Activated T-cell treated with anti-CD3 and anti-CD28 coated beads, Interleukin-2, amount 50 U/mL, for 72 hours (primary cell): ENCODE data around the gene EIF5. TPM values are rescaled to one million over a fixed set of nuclear protein-coding genes. Genes with fewer than 3 reads are reported as not detected.
A peak's percentile ranks its signal among the peaks of the same experiment; 100 is the strongest.
"Not testable (repeated sequence)": the region's sequence is repeated elsewhere in the genome, so short reads cannot be mapped to it uniquely, and the experiment has no call there.

ENCODE experiments used
- ATAC-seq, 2 donors: fragments of 150-1000 bp; cut with Tn5 transposase; replicated peaks in 1 of 2; 2 replicates each; pipeline ENCODE4 v1.10.0; 2021; ENCODE audit warnings: moderate library complexity in 2 of 2, mild to moderate bottlenecking in 1 of 2
- DNase-seq, 2 donors: peaks; one replicate each; pipeline ENCODE4 v3.0.0; 2021 to 2022; ENCODE audit warnings: mixed read lengths in 1 of 2
- H3K27ac Mint-ChIP-seq: one replicate; pipeline ENCODE4 v1.8.0; 2022; ENCODE audit warnings: mild to moderate bottlenecking, moderate library complexity, mixed read lengths
- H3K27me3 Mint-ChIP-seq: one replicate; pipeline ENCODE4 v1.8.0; 2022; ENCODE audit warnings: low read depth, mixed read lengths
- H3K36me3 Mint-ChIP-seq, 2 donors: one replicate each; pipeline ENCODE4 v1.8.0; 2022; ENCODE audit warnings: mixed read lengths in 2 of 2, mild to moderate bottlenecking in 1 of 2; ENCODE audit not compliant: insufficient read depth in 2 of 2
- H3K4me1 Mint-ChIP-seq: one replicate; pipeline ENCODE4 v1.8.0; 2022; ENCODE audit warnings: low read depth, mixed read lengths
- H3K4me3 Mint-ChIP-seq, 2 donors: one replicate each; pipeline ENCODE4 v1.8.0; 2022; ENCODE audit warnings: mild to moderate bottlenecking in 2 of 2, mixed read lengths in 2 of 2, moderate library complexity in 2 of 2
- H3K9me3 Mint-ChIP-seq, 2 donors: one replicate each; pipeline ENCODE4 v1.8.0; 2022; ENCODE audit warnings: mixed read lengths in 2 of 2
- total RNA-seq, 2 donors: library from RNA; stranded (reverse); gene quantifications; one replicate each; pipeline ENCODE4 v1.2.3, GENCODE V29; 2022

The EIF5 gene
- total RNA-seq, 2 donors from 2014 or later: 295 to 377 TPM

DNA sequence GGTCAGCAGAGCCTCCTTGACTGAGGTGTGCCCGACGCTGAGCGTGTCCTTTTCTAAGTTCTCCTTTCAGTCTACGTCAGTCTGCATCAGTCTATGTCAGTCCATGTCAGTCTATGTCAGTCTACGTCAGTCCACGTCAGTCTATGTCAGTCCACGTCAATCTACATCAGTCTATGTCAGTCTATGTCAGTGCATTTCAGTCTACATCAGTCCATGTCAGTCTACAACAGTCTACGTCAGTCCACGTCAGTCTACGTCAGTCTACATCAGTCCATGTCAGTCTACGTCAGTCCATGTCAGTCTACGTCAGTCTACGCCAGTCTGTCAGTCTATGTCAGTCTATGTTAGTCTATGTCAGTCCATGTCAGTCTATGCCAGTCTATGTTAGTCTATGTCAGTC, 15.9 kb downstream of the EIF5 start:
- Mint-ChIP-seq H3K27ac (no peak overlapping the region), H3K9me3 (no peaks in the 10 kb centered on the region), H3K4me3 (no peak overlapping the region), H3K4me1 (no peaks in the 10 kb centered on the region), H3K36me3 (no peaks in the 10 kb centered on the region), H3K27me3 (peaks cover 8% of the 10 kb centered on the region)
- ATAC-seq (no peak), DNase-seq (no peak)

DNA sequence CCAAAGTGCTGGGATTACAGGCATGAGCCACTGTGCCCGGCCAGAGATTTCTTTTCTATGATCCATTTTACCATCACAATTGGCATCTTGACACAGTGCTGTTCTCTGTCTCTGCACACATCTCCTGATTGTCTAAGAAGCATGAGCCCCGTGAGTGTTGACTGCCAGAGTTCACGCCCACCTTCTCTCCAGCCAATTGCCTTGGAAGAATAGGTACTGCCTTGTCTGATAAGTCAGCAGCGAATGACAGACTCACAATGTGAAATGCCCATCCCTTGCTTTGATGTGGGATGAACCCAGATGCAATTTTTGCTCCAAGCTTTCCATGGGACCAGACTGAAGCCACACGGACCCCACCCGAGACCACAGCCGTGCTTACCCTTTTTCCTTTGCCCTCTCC, 19.3 kb downstream of the EIF5 start:
- DNase-seq (no peak), ATAC-seq (no peak)
- peaks cover 8% of the 10 kb centered on the region for H3K27me3 Mint-ChIP-seq
- no peak overlapping the region for H3K27ac Mint-ChIP-seq
- no peaks in the 10 kb centered on the region for H3K9me3 Mint-ChIP-seq
- H3K4me3 Mint-ChIP-seq: no peak overlapping the region
- no peaks in the 10 kb centered on the region for H3K4me1 Mint-ChIP-seq
- H3K36me3 Mint-ChIP-seq: no peaks in the 10 kb centered on the region

DNA sequence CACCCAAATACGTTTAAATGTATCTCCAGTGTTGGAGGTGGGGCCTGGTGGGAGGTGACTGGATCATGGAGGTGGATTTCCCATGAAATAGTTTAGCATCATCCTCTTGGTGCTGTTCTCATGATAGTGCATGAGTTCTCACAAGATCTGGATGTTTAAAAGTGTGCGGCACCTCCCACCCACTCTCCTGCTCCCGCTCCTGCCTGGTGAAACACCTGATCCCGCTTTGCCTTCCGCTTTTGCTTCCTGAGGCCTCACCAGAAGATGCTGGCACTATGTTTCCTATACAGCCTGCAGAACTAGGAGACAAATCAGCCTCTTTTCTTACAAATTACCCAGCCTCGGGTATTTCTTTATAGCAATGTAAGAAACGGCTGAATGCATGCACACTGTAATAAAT, 20.1 kb downstream of the EIF5 start:
- H3K36me3 Mint-ChIP-seq: no peaks in the 10 kb centered on the region
- ATAC-seq (no peak), DNase-seq (no peak)
- no peak overlapping the region for H3K4me3 Mint-ChIP-seq
- no peak overlapping the region for H3K27ac Mint-ChIP-seq
- H3K9me3 Mint-ChIP-seq: no peaks in the 10 kb centered on the region
- peaks cover 8% of the 10 kb centered on the region for H3K27me3 Mint-ChIP-seq
- no peaks in the 10 kb centered on the region for H3K4me1 Mint-ChIP-seq

DNA sequence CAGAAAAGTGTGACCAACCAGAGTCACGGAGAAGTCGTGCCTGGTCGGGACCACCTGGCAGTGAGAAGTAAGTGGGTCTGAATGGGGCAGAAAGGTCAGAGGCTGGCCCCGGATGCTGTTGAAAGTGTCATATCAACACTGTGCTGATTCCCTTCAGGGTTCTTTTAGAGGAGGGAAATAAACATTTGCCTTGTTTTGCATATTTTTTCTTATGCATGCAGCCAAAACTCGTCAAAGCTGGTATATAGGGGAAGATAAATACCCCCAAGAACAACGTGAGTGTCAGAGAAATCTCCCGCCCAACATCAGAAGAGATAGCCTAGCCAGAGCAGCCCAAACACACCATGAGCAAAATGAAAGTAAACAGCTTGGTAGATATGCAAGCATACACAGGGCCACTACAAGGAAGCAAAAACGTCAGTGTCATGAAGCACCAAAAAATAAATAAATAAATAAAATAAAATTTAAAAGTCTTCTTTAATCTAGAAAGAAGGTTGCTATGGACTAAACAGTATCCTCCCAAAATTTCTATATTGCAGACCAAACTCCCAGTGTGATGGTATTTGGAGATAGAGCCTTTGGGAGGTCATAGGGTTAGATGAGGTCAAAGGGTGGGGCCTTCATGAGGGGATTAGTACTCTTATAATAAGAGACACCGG, 22.1 kb downstream of the EIF5 start:
- H3K27me3 Mint-ChIP-seq: peaks cover 8% of the 10 kb centered on the region
- no peaks in the 10 kb centered on the region for H3K9me3 Mint-ChIP-seq
- ATAC-seq (no peak), DNase-seq (no peak)
- H3K27ac Mint-ChIP-seq: no peak overlapping the region
- H3K36me3 Mint-ChIP-seq: peaks cover 3% of the 10 kb centered on the region in 2 donors
- H3K4me3 Mint-ChIP-seq: peak overlapping the region in 1 of 2 donors; percentile 27
- H3K4me1 Mint-ChIP-seq: no peaks in the 10 kb centered on the region

DNA sequence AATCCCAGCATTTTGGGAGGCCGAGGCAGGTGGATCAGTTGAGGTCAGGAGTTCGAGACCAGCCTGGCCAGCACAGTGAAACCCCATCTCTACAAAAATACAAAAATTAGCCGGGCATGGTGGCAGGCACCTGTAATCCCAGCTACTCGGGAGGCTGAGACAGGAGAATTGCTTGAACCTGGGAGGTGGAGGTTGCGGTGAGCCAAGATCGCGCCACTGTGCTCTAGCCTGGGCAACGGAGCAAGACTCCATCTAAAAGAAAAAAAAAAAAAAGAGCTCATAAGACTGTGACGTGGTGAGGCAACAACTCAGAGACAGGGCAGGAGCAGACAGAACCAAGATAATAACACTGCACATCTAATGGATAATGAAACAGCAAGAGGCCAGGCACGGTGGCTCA, 23.5 kb downstream of the EIF5 start:
- H3K27ac Mint-ChIP-seq: not testable (repeated sequence)

DNA sequence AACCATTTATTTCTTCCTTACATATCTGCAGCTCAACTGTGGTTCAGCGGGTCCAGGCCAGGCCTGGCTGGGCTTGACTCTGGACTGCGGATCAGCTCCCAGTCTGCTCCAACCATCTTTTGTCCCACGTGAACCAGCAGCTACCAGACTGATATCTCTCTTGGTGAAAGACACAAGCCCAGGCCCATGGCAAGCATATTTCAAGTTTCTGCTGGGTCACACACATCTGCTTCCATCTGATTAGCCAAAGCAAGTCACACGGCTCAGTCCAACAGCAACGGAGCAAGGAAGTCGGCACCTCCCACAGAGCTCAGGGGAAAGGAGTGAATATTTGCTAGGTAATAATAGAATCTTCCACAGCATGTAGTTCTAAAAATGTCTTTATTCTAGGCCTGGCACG, 26.5 kb downstream of the EIF5 start:
- no peak for ATAC-seq
- no peaks in the 10 kb centered on the region for H3K4me1 Mint-ChIP-seq
- H3K4me3 Mint-ChIP-seq: no peak overlapping the region
- peaks cover 6% of the 10 kb centered on the region for H3K27me3 Mint-ChIP-seq
- H3K27ac Mint-ChIP-seq: no peak overlapping the region
- DNase-seq: no peak
- peaks cover 9 to 11% of the 10 kb centered on the region in 2 donors for H3K9me3 Mint-ChIP-seq
- H3K36me3 Mint-ChIP-seq: peaks cover 15 to 26% of the 10 kb centered on the region in 2 donors

More for the DNA sequence above, 23.5 kb downstream of the EIF5 start:
- not testable (repeated sequence) for H3K4me1 Mint-ChIP-seq, H3K9me3 Mint-ChIP-seq, ATAC-seq, DNase-seq, H3K4me3 Mint-ChIP-seq, H3K27me3 Mint-ChIP-seq
- H3K36me3 Mint-ChIP-seq: peaks cover 5 to 12% of the 10 kb centered on the region in 2 donors

DNA sequence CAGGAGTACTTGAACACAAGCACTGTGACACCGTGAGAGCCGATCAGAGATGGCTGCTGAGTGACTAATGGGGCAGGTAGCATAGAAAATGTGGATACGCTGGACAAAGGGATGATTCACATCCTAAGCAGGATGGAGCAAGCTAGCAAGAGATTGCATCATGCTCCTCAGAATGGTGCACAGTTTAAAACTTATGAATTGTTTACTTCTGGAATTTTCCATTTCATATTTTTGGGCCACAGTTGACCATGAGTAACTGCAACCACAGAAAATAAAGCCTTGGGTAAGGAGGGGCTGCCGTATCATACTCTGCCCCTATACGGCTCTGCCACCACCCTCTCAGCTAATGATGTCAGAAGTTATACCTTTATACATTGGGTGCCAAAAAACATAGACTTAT, 27.8 kb downstream of the EIF5 start:
- peaks cover 15 to 26% of the 10 kb centered on the region in 2 donors for H3K36me3 Mint-ChIP-seq
- peak overlapping the region; percentile 71 for H3K27ac Mint-ChIP-seq
- no peaks in the 10 kb centered on the region for H3K4me1 Mint-ChIP-seq
- H3K4me3 Mint-ChIP-seq: no peak overlapping the region
- peaks cover 6% of the 10 kb centered on the region for H3K27me3 Mint-ChIP-seq
- DNase-seq (no peak), ATAC-seq (peak; percentile 63 to 72)
- H3K9me3 Mint-ChIP-seq: peaks cover 9 to 11% of the 10 kb centered on the region in 2 donors

DNA sequence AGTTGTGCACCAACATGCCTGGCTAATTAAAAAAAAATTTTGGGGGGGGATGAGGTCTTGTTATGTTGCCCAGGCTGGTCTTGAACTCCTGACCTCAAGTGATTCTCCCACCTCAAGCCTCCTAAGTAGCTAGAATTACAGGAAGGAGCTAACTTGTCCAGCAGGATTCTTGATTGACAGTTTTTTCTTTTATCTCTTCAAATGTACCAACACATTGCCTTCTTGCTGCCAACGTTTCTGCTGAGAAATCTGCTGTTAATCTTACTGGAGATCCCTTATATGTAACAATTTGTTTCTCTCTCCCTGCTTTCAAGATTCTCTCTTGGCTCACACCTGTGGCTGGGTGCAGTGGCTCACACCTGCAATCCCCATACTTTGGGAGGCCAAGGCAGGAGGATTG, 28.7 kb downstream of the EIF5 start:
- Mint-ChIP-seq H3K4me1 (no peaks in the 10 kb centered on the region), H3K27ac (peak overlapping the region; percentile 10), H3K9me3 (peaks cover 9 to 11% of the 10 kb centered on the region in 2 donors), H3K36me3 (peaks cover 15 to 26% of the 10 kb centered on the region in 2 donors), H3K4me3 (no peak overlapping the region), H3K27me3 (peaks cover 6% of the 10 kb centered on the region)
- DNase-seq (no peak), ATAC-seq (no peak)

DNA sequence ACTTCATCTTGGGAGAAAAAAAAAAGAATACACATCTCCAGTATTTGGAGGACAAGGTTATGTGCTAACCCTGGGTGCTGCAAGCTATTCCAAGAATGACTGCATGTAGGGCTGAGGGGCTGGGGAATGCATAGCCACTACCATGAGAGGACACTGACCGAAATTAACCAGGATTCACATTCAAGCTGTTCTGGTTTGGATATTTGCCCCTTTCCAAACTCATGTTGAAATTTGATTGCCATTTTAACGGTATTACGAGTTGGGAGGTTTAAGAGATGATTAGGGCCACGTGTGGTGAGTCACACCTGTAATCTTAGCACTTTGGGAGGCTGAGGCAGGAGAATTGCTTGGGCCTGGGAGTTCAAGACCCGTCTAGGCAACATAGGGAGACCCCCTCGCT, 32.7 kb downstream of the EIF5 start:
- H3K9me3 Mint-ChIP-seq: peaks cover 8 to 10% of the 10 kb centered on the region in 2 donors
- DNase-seq (no peak), ATAC-seq (no peak)
- H3K27ac Mint-ChIP-seq: no peak overlapping the region
- H3K36me3 Mint-ChIP-seq: peaks cover 10 to 21% of the 10 kb centered on the region in 2 donors
- peaks cover 6% of the 10 kb centered on the region for H3K27me3 Mint-ChIP-seq
- no peaks in the 10 kb centered on the region for H3K4me1 Mint-ChIP-seq
- no peak overlapping the region for H3K4me3 Mint-ChIP-seq

DNA sequence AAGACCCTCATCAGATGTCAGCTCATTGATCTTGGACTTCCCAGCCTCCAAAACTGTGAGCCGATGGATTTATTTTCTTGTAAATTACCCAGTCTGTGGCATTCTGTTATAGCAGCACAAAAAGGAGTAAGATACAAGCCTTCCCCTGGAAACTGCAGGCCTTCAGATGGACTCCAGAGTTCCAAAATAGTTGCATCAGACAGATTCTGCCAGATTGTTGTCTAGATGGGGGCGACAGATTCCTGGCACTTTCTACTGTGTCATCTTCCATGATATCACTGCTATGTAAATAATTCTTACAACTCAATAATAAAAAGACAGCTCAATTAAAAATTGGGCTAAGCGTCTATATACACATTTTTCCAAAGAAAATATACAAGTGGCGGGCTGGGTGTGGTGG, 34.0 kb downstream of the EIF5 start:
- Mint-ChIP-seq H3K36me3 (peaks cover 6 to 10% of the 10 kb centered on the region in 2 donors), H3K9me3 (peaks cover 5 to 7% of the 10 kb centered on the region in 2 donors), H3K4me3 (no peak overlapping the region), H3K27ac (no peak overlapping the region), H3K4me1 (peaks cover 8% of the 10 kb centered on the region), H3K27me3 (peaks cover 6% of the 10 kb centered on the region)
- DNase-seq (no peak), ATAC-seq (no peak)

DNA sequence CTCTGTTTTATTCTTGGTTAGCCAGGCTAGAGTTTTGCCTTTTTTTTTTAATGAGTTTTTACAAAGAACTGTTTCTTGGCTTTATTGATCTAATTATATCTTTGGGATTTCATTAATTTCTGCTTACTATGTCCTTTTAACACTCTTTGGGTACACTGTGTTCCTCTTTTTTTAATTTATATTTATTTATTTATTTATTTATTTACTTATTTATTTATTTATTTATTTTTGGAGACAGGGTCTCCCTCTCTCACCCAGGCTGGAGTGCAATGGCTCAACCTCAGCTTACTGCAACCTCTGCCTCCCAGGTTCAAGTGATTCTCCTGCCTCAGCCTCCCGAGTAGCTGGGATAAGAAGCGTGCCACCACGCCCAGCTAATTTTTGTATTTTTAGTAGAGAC, 36.0 kb downstream of the EIF5 start:
- H3K36me3 Mint-ChIP-seq: no peaks in the 10 kb centered on the region
- DNase-seq: no peak
- peaks cover 8% of the 10 kb centered on the region for H3K4me1 Mint-ChIP-seq
- ATAC-seq: no peak
- no peak overlapping the region for H3K27ac Mint-ChIP-seq
- no peaks in the 10 kb centered on the region for H3K9me3 Mint-ChIP-seq
- H3K4me3 Mint-ChIP-seq: no peak overlapping the region
- peaks cover 10% of the 10 kb centered on the region for H3K27me3 Mint-ChIP-seq

DNA sequence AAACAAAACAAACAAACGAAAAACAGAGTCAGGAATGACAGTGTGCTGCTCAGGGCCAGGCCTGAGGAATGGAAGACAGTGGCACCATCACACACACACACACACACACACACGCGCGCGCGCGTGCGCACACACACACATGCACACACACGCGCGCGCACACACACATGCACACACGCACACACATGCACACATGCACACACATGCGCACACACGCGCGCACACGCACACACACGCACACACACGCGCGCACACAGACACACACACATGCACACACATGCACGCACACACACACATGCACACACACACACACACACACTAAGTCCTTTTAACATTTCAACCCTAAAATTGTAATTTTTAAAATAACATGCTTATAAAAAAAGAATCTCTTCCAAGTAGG, 38.0 kb downstream of the EIF5 start:
- Mint-ChIP-seq H3K4me1 (peaks cover 8% of the 10 kb centered on the region), H3K9me3 (no peaks in the 10 kb centered on the region)

DNA sequence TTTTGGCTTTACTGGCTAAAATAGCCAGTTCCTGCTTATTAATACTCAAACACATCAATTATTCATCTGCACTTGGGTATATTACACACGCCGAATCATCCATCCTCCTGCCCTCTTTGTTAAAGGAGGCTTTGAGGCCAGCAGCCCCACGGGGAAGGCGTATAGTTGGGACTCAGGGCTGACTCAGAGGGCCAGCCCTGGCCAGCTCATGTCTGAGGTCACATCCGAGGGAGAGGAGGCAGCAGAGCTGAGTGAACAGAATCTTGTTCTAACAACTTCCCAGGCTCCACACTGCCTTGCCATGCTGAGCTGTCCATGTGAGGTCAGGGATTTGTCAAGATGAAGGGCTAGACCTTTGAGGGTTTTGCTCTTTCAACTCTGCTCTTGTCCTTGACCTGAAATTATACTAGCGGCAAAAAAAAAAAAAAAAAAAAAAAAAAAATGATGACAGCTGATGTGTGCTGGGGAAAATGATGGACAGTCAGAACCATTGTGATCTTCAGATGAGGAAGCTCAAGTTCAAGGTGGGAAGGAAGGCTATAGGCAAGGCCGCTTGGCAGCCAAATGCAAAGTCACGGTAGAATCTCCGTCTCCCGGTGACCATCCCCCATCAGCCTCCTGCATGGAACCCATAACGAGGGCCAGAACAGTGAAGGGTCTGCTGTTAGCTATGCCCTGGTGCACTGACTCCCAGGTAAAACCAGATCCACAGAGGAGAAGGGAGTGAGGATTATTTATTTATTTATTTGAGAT, 38.7 kb downstream of the EIF5 start:
- no peak overlapping the region for H3K27ac Mint-ChIP-seq

More for the DNA sequence above, 38.0 kb downstream of the EIF5 start:
- no peak overlapping the region for H3K27ac Mint-ChIP-seq
- H3K36me3 Mint-ChIP-seq: no peaks in the 10 kb centered on the region
- H3K4me3 Mint-ChIP-seq: no peak overlapping the region
- H3K27me3 Mint-ChIP-seq: peaks cover 10% of the 10 kb centered on the region
- DNase-seq: no peak
- ATAC-seq: no peak

More for the DNA sequence above, 38.7 kb downstream of the EIF5 start:
- H3K4me3 Mint-ChIP-seq: no peak overlapping the region
- ATAC-seq (peak; percentile 90 to 98), DNase-seq (peak; percentile 33 to 47)
- H3K27me3 Mint-ChIP-seq: peaks cover 10% of the 10 kb centered on the region
- H3K9me3 Mint-ChIP-seq: no peaks in the 10 kb centered on the region
- H3K4me1 Mint-ChIP-seq: peaks cover 8% of the 10 kb centered on the region
- no peaks in the 10 kb centered on the region for H3K36me3 Mint-ChIP-seq
